ENCODE data around the gene HSBP1L1. TPM values are rescaled to one million over a fixed set of nuclear protein-coding genes. Genes with fewer than 3 reads are reported as not detected.
"Not testable (repeated sequence)": the region's sequence is repeated elsewhere in the genome, so short reads cannot be mapped to it uniquely, and the experiment has no call there.

HSBP1L1 gene
- total RNA-seq, 1 donor from 2014 or later: 28.2 TPM

DNA sequence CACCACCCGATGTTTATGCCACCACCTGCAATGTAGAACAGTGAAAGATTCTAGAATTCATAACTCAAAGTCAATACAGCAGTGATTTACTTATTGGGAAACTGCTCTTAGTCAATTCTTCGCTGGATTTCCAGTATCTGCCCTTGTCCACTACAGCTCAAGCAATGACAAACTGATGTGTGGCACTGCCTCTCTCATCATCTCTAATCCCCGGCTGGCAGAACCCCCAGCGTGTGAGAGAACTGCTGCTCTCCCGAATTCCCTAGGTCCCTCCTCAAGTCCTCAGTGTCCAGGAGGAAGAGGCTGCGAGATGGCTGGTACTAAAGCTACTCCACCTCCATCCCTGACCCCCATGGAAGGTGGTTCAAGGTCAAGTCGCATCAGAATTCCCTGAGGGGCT lies 22.3 kb downstream of the HSBP1L1 start:
- FAIRE-seq: no peak
- H3K36me3 ChIP-seq (ENCODE audit: control insufficient read depth, insufficient read depth, low read length): peaks cover 9% of the 10 kb centered on the region
- peak overlapping the region; percentile 98 for H3K4me3 ChIP-seq (ENCODE audit: low read depth, low read length)
- no peak for DNase-seq (ENCODE audit: low read depth)
- no peak for TF ChIP-seq CTCF (IDR thresholded peaks at IDR 0.05; ENCODE audit: insufficient read depth, low read length, severe bottlenecking)
- no peaks in the 10 kb centered on the region for H3K27me3 ChIP-seq (ENCODE audit: control insufficient read depth, insufficient read depth, low read length)

- Histone ChIP-seq H3K4me3 (ENCODE audit: low read depth, low read length) (peak overlapping the region; percentile 98), H3K36me3 (ENCODE audit: control insufficient read depth, insufficient read depth, low read length) (peaks cover 5% of the 10 kb centered on the region), H3K27me3 (ENCODE audit: control insufficient read depth, insufficient read depth, low read length) (no peaks in the 10 kb centered on the region)
- no peak for TF ChIP-seq CTCF (IDR thresholded peaks at IDR 0.05; ENCODE audit: insufficient read depth, low read length, severe bottlenecking)
- FAIRE-seq: no peak
- DNase-seq (ENCODE audit: low read depth): peak; percentile 52
These were observed 23.1 kb downstream of the HSBP1L1 start for GRCh38 chr18:79987566-79987965.

- H3K36me3 ChIP-seq (ENCODE audit: control insufficient read depth, insufficient read depth, low read length): peaks cover 3% of the 10 kb centered on the region
- peak overlapping the region; percentile 98 for H3K4me3 ChIP-seq (ENCODE audit: low read depth, low read length)
- TF ChIP-seq CTCF (IDR thresholded peaks at IDR 0.05; ENCODE audit: insufficient read depth, low read length, severe bottlenecking): peak; percentile 31
- H3K27me3 ChIP-seq (ENCODE audit: control insufficient read depth, insufficient read depth, low read length): no peaks in the 10 kb centered on the region
- no peak for FAIRE-seq
- peak; percentile 35 for DNase-seq (ENCODE audit: low read depth)
These were observed 23.6 kb downstream of the HSBP1L1 start for GRCh38 chr18:79988071-79988450.

DNA sequence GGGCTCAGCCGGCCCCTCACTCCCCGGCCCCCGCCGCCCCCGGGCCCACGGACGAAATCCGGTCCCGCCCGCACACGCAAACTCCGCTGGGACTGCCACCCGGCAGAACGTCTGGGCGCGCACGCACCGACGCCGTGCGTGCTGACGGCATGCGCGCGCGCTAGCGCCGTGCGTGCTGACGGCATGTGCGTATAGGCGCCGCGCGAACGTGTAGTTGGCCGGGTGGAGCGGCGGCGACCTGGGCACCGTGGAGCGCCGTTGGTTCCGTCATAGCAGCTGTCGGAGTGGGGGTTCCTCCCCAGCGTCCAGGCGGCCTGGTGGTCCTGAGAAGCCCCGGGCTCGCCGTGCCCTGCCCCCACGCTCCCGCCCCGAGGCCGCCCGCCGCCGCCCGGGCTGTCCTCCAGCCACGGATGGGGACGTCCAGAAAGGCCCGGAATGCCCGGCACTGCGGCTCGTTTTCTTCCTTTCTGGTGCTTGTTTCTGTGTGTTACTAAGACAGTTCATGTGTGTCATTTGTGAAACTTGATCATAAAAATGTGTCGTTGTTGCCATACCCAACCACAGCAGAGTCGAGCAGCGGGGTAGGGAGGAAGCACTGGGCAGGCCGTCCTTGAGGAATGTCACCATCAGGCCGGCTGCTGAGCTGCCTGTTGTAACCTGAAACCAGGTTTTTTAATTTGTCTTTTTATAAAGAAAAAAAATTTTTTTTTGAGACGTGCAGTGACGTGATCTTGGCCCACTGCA lies 24.2 kb downstream of the HSBP1L1 start, which contains the start of gene TXNL4A:
Gene TXNL4A, minus strand, starts transcription at position 113 of the 744 bp plus-strand sequence. CDS start 171 bp downstream, outside the sequence.
- Histone ChIP-seq H3K4me3 (ENCODE audit: low read depth, low read length) (peak within 1 kb of the TSS; percentile 98), H3K36me3 (ENCODE audit: control insufficient read depth, insufficient read depth, low read length) (peaks cover 3% of the 10 kb centered on the region), H3K27me3 (ENCODE audit: control insufficient read depth, insufficient read depth, low read length) (no peaks in the 10 kb centered on the region)
- no peak for TF ChIP-seq CTCF (IDR thresholded peaks at IDR 0.05; ENCODE audit: insufficient read depth, low read length, severe bottlenecking)
- FAIRE-seq (no peak), DNase-seq (ENCODE audit: low read depth) (peak; percentile 70)

DNA sequence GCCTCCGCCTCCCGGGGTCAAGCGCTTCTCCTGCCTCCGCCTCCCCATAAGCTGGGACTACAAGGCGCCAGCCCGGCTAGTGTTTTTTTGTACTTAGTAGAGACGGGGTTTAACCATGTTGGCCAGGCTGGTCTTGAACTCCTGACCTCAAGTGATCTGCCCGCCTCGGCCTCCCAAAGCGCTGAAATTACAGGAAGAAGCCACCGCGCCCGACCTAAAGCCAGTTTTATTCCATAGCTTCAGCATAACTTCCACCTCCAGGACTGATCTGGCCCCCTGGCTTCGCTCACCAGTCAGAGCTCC lies 24.7 kb downstream of the HSBP1L1 start:
- DNase-seq (ENCODE audit: low read depth) (no peak), FAIRE-seq (no peak)
- no peak for TF ChIP-seq CTCF (IDR thresholded peaks at IDR 0.05; ENCODE audit: insufficient read depth, low read length, severe bottlenecking)
- Histone ChIP-seq H3K36me3 (ENCODE audit: control insufficient read depth, insufficient read depth, low read length) (peaks cover 3% of the 10 kb centered on the region), H3K4me3 (ENCODE audit: low read depth, low read length) (peak overlapping the region; percentile 98), H3K27me3 (ENCODE audit: control insufficient read depth, insufficient read depth, low read length) (no peaks in the 10 kb centered on the region)

DNA sequence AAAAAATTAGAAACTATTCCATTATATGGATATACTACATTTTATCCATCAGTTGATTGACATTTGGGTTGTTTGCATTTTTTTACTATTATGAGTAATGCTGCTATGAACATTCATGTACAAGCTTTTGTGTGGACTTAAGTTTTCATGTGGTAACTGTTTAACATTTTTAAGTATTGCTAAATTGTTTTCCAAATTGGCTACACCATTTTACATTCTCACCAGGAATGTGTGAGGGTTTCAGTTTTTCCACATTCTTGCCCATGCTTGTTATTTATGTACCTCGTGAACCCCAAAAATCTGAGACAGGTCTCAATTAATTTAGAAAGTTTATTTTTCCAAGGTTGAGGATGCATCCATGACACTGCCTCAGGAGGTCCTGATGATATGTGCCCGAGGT lies 27.1 kb downstream of the HSBP1L1 start:
- no peak for TF ChIP-seq CTCF (IDR thresholded peaks at IDR 0.05; ENCODE audit: insufficient read depth, low read length, severe bottlenecking)
- DNase-seq (ENCODE audit: low read depth): no peak
- no peaks in the 10 kb centered on the region for H3K27me3 ChIP-seq (ENCODE audit: control insufficient read depth, insufficient read depth, low read length)
- peaks cover 2% of the 10 kb centered on the region for H3K36me3 ChIP-seq (ENCODE audit: control insufficient read depth, insufficient read depth, low read length)
- FAIRE-seq: no peak
- H3K4me3 ChIP-seq (ENCODE audit: low read depth, low read length): no peak overlapping the region

GRCh38 chr18:79999701-80000100 lies 35.3 kb downstream of the HSBP1L1 start:
- FAIRE-seq; H3K27me3 ChIP-seq (ENCODE audit: control insufficient read depth, insufficient read depth, low read length); H3K36me3 ChIP-seq (ENCODE audit: control insufficient read depth, insufficient read depth, low read length); DNase-seq (ENCODE audit: low read depth); H3K4me3 ChIP-seq (ENCODE audit: low read depth, low read length): not testable (repeated sequence)

All from bronchial epithelial cell (primary cell).